Prostate gland (tissue), 2 donors: ENCODE data around the gene GALNT14. TPM values are rescaled to one million over a fixed set of nuclear protein-coding genes. Genes with fewer than 3 reads are reported as not detected.

ENCODE experiments used
- DNase-seq: peaks from one replicate; pipeline ENCODE4 v3.0.0-alpha.2; 2019; ENCODE audit warnings: low spot score
- H3K27ac ChIP-seq, 2 donors: fragments of 200-600 bp; sonication (generic); 2 replicates each; pipeline ENCODE4 v1.5.1; 2017 to 2019
- H3K27me3 ChIP-seq: fragments of 200-600 bp; sonication (generic); replicated peaks from 2 replicates; pipeline ENCODE4 v1.5.1; 2019; ENCODE audit not compliant: insufficient read depth
- H3K36me3 ChIP-seq, 2 donors: fragments of 200-600 bp; sonication (generic); 1 replicate in 1 of 2; 2 replicates in 1 of 2; pipeline versions ENCODE4 v1.5.1 to v1.8.1; 2017 to 2019
- H3K4me1 ChIP-seq: fragments of 200-600 bp; sonication (generic); replicated peaks from 2 replicates; pipeline ENCODE4 v1.5.1; 2019
- H3K4me3 ChIP-seq, 2 donors: fragments of 200-600 bp; sonication (generic); 2 replicates each; pipeline ENCODE4 v1.5.1; 2017 to 2019
- H3K9me3 ChIP-seq: fragments of 200-600 bp; sonication (generic); 2 replicates; pipeline ENCODE4 v1.5.1; 2017
- POLR2A ChIP-seq: fragments of 450-650 bp; IDR thresholded peaks from one replicate; pipeline ENCODE4 v1.6.1; 2016; ENCODE audit warnings: antibody characterized with exemption, mild to moderate bottlenecking
- POLR2AphosphoS5 ChIP-seq: sonication (generic); formaldehyde crosslinking; IDR thresholded peaks from one replicate; pipeline ENCODE4 v1.6.1; 2017; ENCODE audit warnings: antibody characterized with exemption
- WGBS: methylation state at CpG from one replicate; pipeline ENCODE4 v1.1.5; 2018; 5-methylcytosine and 5-hydroxymethylcytosine counted together
- intact Hi-C: fragments of 100-400 bp; cut with DNase I; formaldehyde crosslinking; loops from one replicate; pipeline ENCODE4 v1.14.2; 2022
- total RNA-seq, 2 donors: library from RNA; depleted of rRNA; stranded (reverse); fragments of >200 nt; gene quantifications; one replicate each; pipeline ENCODE4 v1.1.0, GENCODE V29; 2016
- TF ChIP-seq, protein P1 (sequence below), 4 experiments: fragments of 200-600 bp in 2 of 4; fragments of 450-650 bp in 2 of 4; sonication (generic) in 2 of 4; IDR thresholded peaks; 1 replicate in 3 of 4; 2 replicates in 1 of 4; pipeline ENCODE4 v1.5.1; 2016 to 2019; ENCODE audit warnings: antibody characterized with exemption in 4 of 4, mild to moderate bottlenecking in 2 of 4, moderate library complexity in 2 of 4

The GALNT14 gene
- total RNA-seq, 2 donors from 2014 or later = 0.59 to 15.5 TPM

DNA sequence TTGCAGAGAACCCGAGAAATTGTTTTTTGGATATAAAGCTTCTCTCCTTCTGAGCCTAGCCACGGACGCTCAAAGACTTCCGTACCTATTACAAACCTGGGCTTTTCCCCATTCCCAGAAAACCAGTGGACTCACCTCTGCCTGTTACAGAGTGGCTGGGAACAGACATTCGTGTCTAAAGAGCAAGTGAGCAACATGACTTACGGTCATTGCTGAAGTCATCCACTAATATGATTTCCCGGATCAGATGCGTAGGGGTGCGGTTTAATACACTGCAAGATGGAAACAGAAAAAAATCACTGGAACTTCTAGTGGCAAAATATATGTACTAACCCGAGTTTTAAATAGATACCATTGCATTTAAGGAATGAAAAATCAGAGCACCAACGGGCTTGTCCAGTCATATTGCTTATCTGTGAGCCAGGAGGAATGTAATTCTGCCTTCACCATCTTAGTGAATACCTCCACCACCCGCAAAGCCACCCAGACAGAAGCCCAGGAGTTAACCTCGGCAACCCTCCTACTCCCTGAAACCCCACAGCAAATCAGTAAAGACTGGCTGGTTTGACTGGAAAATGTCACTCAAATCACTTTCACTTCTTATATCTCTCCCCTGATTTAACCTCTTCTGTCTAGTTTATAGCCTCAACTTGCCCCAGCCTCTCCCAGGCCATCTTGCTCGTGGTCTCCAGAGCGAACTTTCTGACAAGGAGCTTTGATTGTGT is 179.9 kb downstream of the GALNT14 start:
- Histone ChIP-seq H3K36me3 (no peaks in the 10 kb centered on the region), H3K9me3 (no peaks in the 10 kb centered on the region), H3K4me3 (no peak overlapping the region), H3K27me3 (no peaks in the 10 kb centered on the region), H3K4me1 (no peaks in the 10 kb centered on the region), H3K27ac (no peak overlapping the region)
- WGBS = 92% methylated on average over 15 of the region's 15 CpGs
- no peak for DNase-seq
- intact Hi-C loops = no loop called here
- TF ChIP-seq POLR2AphosphoS5 = no peak
- TF ChIP-seq, protein P1, sequence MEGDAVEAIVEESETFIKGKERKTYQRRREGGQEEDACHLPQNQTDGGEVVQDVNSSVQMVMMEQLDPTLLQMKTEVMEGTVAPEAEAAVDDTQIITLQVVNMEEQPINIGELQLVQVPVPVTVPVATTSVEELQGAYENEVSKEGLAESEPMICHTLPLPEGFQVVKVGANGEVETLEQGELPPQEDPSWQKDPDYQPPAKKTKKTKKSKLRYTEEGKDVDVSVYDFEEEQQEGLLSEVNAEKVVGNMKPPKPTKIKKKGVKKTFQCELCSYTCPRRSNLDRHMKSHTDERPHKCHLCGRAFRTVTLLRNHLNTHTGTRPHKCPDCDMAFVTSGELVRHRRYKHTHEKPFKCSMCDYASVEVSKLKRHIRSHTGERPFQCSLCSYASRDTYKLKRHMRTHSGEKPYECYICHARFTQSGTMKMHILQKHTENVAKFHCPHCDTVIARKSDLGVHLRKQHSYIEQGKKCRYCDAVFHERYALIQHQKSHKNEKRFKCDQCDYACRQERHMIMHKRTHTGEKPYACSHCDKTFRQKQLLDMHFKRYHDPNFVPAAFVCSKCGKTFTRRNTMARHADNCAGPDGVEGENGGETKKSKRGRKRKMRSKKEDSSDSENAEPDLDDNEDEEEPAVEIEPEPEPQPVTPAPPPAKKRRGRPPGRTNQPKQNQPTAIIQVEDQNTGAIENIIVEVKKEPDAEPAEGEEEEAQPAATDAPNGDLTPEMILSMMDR (IDR thresholded peaks at IDR 0.05) = no peak
- no peak for TF ChIP-seq POLR2A

DNA sequence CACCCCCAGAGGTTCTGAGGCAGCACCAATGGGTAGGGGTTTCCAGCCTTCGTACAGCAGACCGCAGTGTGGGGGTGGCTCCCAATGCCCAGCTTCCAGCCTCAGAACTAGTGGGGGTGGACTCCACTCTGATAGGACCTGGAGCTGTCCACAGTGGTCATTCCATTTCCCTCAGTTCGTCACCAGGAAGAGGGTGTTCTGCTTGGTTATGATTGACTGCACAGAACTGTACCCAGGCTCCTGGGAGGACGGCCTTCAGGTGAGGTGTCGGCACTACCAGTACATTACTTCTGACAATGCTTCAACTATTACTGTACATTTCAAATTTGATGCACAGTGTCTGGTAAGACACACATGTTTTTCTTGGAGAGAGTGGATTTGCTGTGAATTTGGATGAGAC is 180.6 kb downstream of the GALNT14 start:
- intact Hi-C loops = no loop called here

DNA sequence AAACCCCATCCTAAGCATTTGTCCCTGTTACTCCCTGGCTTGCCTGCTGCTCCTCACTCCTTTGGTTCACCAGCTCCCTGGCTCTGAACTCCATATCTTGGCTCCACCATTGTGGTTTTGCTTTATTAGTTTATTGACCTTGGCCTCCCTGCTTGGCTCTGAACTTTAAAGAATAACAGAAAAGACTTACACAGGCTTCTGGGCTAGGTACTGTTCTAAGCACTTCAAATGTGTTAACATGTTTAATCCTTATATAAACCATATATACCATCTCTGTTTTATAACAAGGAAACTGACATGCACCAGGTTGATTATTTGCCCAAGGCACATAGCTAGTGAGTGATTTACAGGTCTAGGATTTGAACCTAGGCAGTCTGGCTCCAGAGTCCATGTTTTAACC is 181.2 kb downstream of the GALNT14 start:
- DNase-seq = peak; percentile 53
- Histone ChIP-seq H3K27me3 (no peaks in the 10 kb centered on the region), H3K4me3 (no peak overlapping the region), H3K36me3 (no peaks in the 10 kb centered on the region), H3K4me1 (no peaks in the 10 kb centered on the region), H3K9me3 (no peaks in the 10 kb centered on the region), H3K27ac (no peak overlapping the region)
- TF ChIP-seq POLR2A = no peak
- peak; percentile 67 for TF ChIP-seq POLR2AphosphoS5
- intact Hi-C loops = no loop called here

More for the DNA sequence above, 180.6 kb downstream of the GALNT14 start:
- no peak for TF ChIP-seq POLR2AphosphoS5
- TF ChIP-seq, protein P1 (IDR thresholded peaks at IDR 0.05) = no peak
- TF ChIP-seq POLR2A = no peak
- no peak for DNase-seq
- 95% methylated on average over 5 of the region's 5 CpGs for WGBS
- Histone ChIP-seq H3K9me3 (no peaks in the 10 kb centered on the region), H3K4me1 (no peaks in the 10 kb centered on the region), H3K27me3 (no peaks in the 10 kb centered on the region), H3K4me3 (no peak overlapping the region), H3K27ac (no peak overlapping the region), H3K36me3 (no peaks in the 10 kb centered on the region)

DNA sequence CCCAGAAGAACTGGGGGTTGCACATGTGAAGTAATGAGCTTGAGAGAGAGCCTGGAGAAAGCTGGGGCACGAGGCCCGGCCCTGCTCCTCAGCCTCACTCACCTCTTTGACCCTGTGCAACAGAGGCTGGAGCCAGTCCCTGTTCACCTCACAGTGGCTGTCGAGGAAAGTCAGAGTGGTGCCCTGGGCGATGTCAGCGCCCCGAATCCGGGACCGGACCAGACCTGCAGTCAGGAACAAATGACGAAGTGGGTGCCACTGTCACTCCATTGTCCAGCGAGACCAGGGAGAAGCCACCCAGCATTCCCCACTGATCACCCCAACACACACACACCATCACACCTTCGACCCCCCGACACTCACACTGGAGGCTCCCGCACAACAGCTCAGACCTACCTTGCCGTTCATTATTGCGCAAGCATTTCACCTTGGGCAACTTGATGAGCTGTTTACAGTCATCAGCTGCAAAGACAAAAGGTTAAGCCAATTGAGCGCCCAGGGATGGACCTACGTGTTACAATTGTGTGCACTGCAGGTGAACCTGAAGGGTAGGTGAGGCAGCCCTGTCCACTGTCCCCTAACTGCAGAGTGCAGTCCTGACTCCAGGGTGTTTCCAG is 182.6 kb downstream of the GALNT14 start:
- intact Hi-C loops = no loop called here
- DNase-seq = no peak
- WGBS = 95% methylated on average over 17 of the region's 17 CpGs

DNA sequence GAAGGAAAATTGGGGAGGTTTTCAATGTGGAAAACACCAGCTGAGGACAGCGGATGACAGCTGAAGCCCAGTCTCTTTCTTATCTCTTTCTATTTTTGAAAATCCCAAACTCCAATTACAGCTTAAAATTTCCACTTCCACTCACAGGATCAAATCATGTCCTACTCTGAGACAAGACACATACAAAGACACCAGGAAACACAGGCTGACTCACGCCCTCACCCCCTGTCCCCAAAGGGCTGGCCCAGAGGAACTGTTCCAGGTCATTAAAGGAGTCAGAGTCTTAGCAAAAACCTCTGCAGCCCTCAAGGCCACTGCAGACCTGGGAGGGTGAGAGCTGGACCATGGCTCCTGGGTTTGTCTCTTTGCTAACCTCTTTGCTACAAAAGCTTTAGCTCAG is 187.9 kb downstream of the GALNT14 start:
- no peak for TF ChIP-seq POLR2AphosphoS5
- TF ChIP-seq, protein P1 (IDR thresholded peaks at IDR 0.05) = no peak
- no peak for TF ChIP-seq POLR2A
- H3K4me1 ChIP-seq = no peaks in the 10 kb centered on the region
- no peaks in the 10 kb centered on the region for H3K9me3 ChIP-seq
- H3K36me3 ChIP-seq = no peaks in the 10 kb centered on the region
- H3K27ac ChIP-seq = no peak overlapping the region
- DNase-seq = no peak
- 85% methylated on average over 2 of the region's 2 CpGs for WGBS
- intact Hi-C loops = no loop called here
- H3K4me3 ChIP-seq = no peak overlapping the region
- H3K27me3 ChIP-seq = no peaks in the 10 kb centered on the region

More for the DNA sequence above, 182.6 kb downstream of the GALNT14 start:
- Histone ChIP-seq H3K4me1 (no peaks in the 10 kb centered on the region), H3K27ac (no peak overlapping the region), H3K9me3 (no peaks in the 10 kb centered on the region), H3K4me3 (no peak overlapping the region), H3K36me3 (no peaks in the 10 kb centered on the region), H3K27me3 (no peaks in the 10 kb centered on the region)
- no peak for TF ChIP-seq POLR2A

DNA sequence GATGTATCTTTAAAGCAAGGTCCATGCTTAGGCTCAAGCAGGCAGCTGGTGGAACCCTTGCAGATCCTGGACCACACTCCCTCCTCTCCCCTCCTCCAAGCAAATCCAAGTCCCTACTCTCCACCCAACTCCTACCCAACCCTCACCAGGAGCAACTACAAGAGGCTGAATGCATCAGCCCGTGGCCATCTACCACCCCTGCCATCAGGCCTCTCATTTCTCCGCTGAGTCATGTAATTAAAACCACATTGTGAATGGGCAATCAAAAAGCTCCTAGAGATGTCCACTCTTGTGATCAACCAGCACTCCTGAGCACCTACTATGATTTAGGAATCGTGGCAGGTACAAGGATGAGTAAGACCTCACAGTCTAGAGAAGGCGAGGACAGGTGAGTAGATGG is 188.8 kb downstream of the GALNT14 start:
- DNase-seq = no peak
- H3K4me3 ChIP-seq = no peak overlapping the region
- no peaks in the 10 kb centered on the region for H3K27me3 ChIP-seq
- no peak for TF ChIP-seq POLR2A
- TF ChIP-seq, protein P1 (IDR thresholded peaks at IDR 0.05) = no peak
- TF ChIP-seq POLR2AphosphoS5 = no peak
- intact Hi-C loops = no loop called here
- H3K36me3 ChIP-seq = no peaks in the 10 kb centered on the region
- no peaks in the 10 kb centered on the region for H3K4me1 ChIP-seq
- 95% methylated on average over 4 of the region's 4 CpGs for WGBS
- no peak overlapping the region for H3K27ac ChIP-seq
- no peaks in the 10 kb centered on the region for H3K9me3 ChIP-seq
